Endometrial microvascular endothelial cells (primary cell): ENCODE data around the gene EXOSC2. TPM values are rescaled to one million over a fixed set of nuclear protein-coding genes. Genes with fewer than 3 reads are reported as not detected.

Experiments
- in situ Hi-C: cut with HindIII; loops from 2 replicates; pipeline ENCODE4 v1.10.0; 2017; ENCODE audit warnings: low sequenced_read_pairs, low pct_unique_long_range_greater_than_20kb; ENCODE audit errors: inconsistent ontology term
- total RNA-seq: library from RNA; depleted of rRNA; stranded (reverse); fragments of >200 nt; gene quantifications from one replicate; pipeline ENCODE4 v1.2.3, GENCODE V29; 2015; ENCODE audit errors: inconsistent ontology term

Gene EXOSC2
- total RNA-seq, 1 donor from 2014 or later = 39.8 TPM

- in situ Hi-C loops = no loop called here
These were observed 4.0 kb upstream of the EXOSC2 start for GRCh38 chr9:130689572-130689936.

GRCh38 chr9:130689937-130690700, 3.5 kb upstream of the EXOSC2 start:
- in situ Hi-C loops = no loop called here

- in situ Hi-C loops = no loop called here
These were observed 1.3 kb upstream of the EXOSC2 start for GRCh38 chr9:130692321-130692720.

- in situ Hi-C loops = no loop called here
These were observed 517 bp upstream of the EXOSC2 start for GRCh38 chr9:130693101-130693425.

- in situ Hi-C loops = no loop called here
These were observed 625 bp downstream of the EXOSC2 start for GRCh38 chr9:130694205-130694604.

- in situ Hi-C loops = no loop called here
These were observed 2.6 kb downstream of the EXOSC2 start for GRCh38 chr9:130696139-130696650.

GRCh38 chr9:130696996-130697395, 3.4 kb downstream of the EXOSC2 start:
- in situ Hi-C loops = no loop called here

GRCh38 chr9:130698514-130698913, 4.9 kb downstream of the EXOSC2 start:
- in situ Hi-C loops = no loop called here

GRCh38 chr9:130699047-130699446, 5.5 kb downstream of the EXOSC2 start:
- in situ Hi-C loops = no loop called here

GRCh38 chr9:130701059-130702022, 7.8 kb downstream of the EXOSC2 start:
- in situ Hi-C loops = no loop called here

GRCh38 chr9:130703501-130703900, 9.9 kb downstream of the EXOSC2 start:
- in situ Hi-C loops = no loop called here

- in situ Hi-C loops = no loop called here
These were observed 13.8 kb downstream of the EXOSC2 start for GRCh38 chr9:130707225-130707976.

- in situ Hi-C loops = loop anchor here (10.0 kb wide), 1 partner anchor 144 kb away; no protein-coding TSS in a partner anchor
These were observed 17.3 kb downstream of the EXOSC2 start for GRCh38 chr9:130710822-130711352.

GRCh38 chr9:130711469-130711868, 17.9 kb downstream of the EXOSC2 start:
- in situ Hi-C loops = loop anchor here (10.0 kb wide), 1 partner anchor 143 kb away; no protein-coding TSS in a partner anchor

- in situ Hi-C loops = loop anchor here (10.0 kb wide), 1 partner anchor 142 kb away; no protein-coding TSS in a partner anchor
These were observed 19.1 kb downstream of the EXOSC2 start for GRCh38 chr9:130712564-130713285.

GRCh38 chr9:130713286-130713960, 19.8 kb downstream of the EXOSC2 start:
- in situ Hi-C loops = loop anchor here (10.0 kb wide), 1 partner anchor 141 kb away; no protein-coding TSS in a partner anchor

GRCh38 chr9:130714586-130715110, 21.1 kb downstream of the EXOSC2 start:
- in situ Hi-C loops = loop anchor here (10.0 kb wide), 1 partner anchor 140 kb away; no protein-coding TSS in a partner anchor
